A549 (cell line): ENCODE data around the gene LRSAM1. TPM values are rescaled to one million over a fixed set of nuclear protein-coding genes. Genes with fewer than 3 reads are reported as not detected.

ENCODE experiments used
- ATAC-seq, 2 experiments: fragments of 200-7000 bp in 1 of 2; fragments of >200 bp in 1 of 2; cut with Nextera tagmentation in 1 of 2; cut with Tn5 transposase in 1 of 2; 3 replicates each; pipeline versions ENCODE4 v1.8.0 to v1.9.1; 2018 to 2020; ENCODE audit warnings: mild to moderate bottlenecking in 1 of 2, moderate library complexity in 1 of 2
- CTCF ChIA-PET: fragments of 300-600 bp; sonication (Branson Sonifier 250); formaldehyde crosslinking; extraction: SDS; loops from one replicate; lab custom pipeline; 2021; ENCODE audit warnings: antibody characterized with exemption, inconsistent platforms; lab: Yijun Ruan, JAX
- POLR2A ChIA-PET: fragments of 350-600 bp; formaldehyde crosslinking; extraction: SDS; loops from one replicate; lab custom pipeline; 2021; ENCODE audit warnings: antibody characterized with exemption, inconsistent platforms; lab: Yijun Ruan, JAX
- DNase-seq, 2 experiments: peaks; one replicate each; pipeline versions ENCODE4 v3.0.0 to v3.0.0-alpha.2; 2011 to 2016; ENCODE audit warnings: low read depth in 1 of 2, low spot score in 1 of 2
- FAIRE-seq: peaks from 2 replicates; lab custom pipeline; 2011; peaks lifted over from hg19 to GRCh38; lab: Jason Lieb, UNC
- H3K27ac ChIP-seq, 2 experiments: fragments of >200 bp; sonication (Bioruptor Twin); formaldehyde crosslinking; 3 replicates each; pipeline ENCODE4 v1.5.1; 2016 to 2017
- H3K4me1 ChIP-seq: fragments of >200 bp; sonication (Bioruptor Twin); formaldehyde crosslinking; 3 replicates; pipeline ENCODE4 v1.6.1; 2016
- H3K4me2 ChIP-seq: fragments of >200 bp; sonication (Bioruptor Twin); formaldehyde crosslinking; 3 replicates; pipeline ENCODE4 v1.6.1; 2016
- H3K4me3 ChIP-seq: fragments of >200 bp; sonication (Bioruptor Twin); formaldehyde crosslinking; 3 replicates; pipeline ENCODE4 v1.5.1; 2016
- H3K9me3 ChIP-seq: fragments of >200 bp; sonication (Bioruptor Twin); formaldehyde crosslinking; 3 replicates; pipeline ENCODE4 v1.6.1; 2016
- CBX8 ChIP-seq: fragments of 200-600 bp; sonication (generic); IDR thresholded peaks from 2 replicates; pipeline ENCODE4 v1.6.1; 2016
- CEBPB ChIP-seq, 2 experiments: fragments of >200 bp in 1 of 2; sonication (Bioruptor Twin) in 1 of 2; formaldehyde crosslinking in 1 of 2; IDR thresholded peaks; 2 replicates each; pipeline ENCODE4 v1.6.1; 2012 to 2016
- EHF ChIP-seq: fragments of 250-450 bp; sonication (Bioruptor Pico); IDR thresholded peaks from 2 replicates; pipeline ENCODE4 v1.5.0; 2020; ENCODE audit warnings: mild to moderate bottlenecking
- ESRRA ChIP-seq: fragments of 150-350 bp; IDR thresholded peaks from 2 replicates; pipeline ENCODE4 v1.6.1; 2014; ENCODE audit warnings: mild to moderate bottlenecking, low read length, borderline replicate concordance
- FOSB ChIP-seq: fragments of 250-450 bp; sonication (Bioruptor Pico); IDR thresholded peaks from 2 replicates; pipeline ENCODE4 v1.5.0; 2020; ENCODE audit warnings: mild to moderate bottlenecking, moderate library complexity
- HEYL ChIP-seq: fragments of 250-450 bp; sonication (Bioruptor Pico); IDR thresholded peaks from 2 replicates; pipeline ENCODE4 v1.8.0; 2021; ENCODE audit warnings: mild to moderate bottlenecking, moderate library complexity
- HOXB13 ChIP-seq: fragments of 250-450 bp; sonication (Bioruptor Pico); IDR thresholded peaks from 2 replicates; pipeline ENCODE4 v1.5.0; 2020; ENCODE audit warnings: low read depth, mild to moderate bottlenecking, moderate library complexity
- HOXB5 ChIP-seq: fragments of 250-450 bp; sonication (Bioruptor Pico); IDR thresholded peaks from 2 replicates; pipeline ENCODE4 v1.5.0; 2020; ENCODE audit warnings: mild to moderate bottlenecking, moderate library complexity
- JUN ChIP-seq, 2 experiments: fragments of >200 bp; sonication (Bioruptor Twin); formaldehyde crosslinking; IDR thresholded peaks; 2 replicates in 1 of 2; 3 replicates in 1 of 2; pipeline ENCODE4 v1.6.1; 2016 to 2017
- JUNB ChIP-seq: fragments of >200 bp; sonication (Bioruptor Twin); formaldehyde crosslinking; IDR thresholded peaks from 2 replicates; pipeline ENCODE4 v1.6.1; 2016
- MAZ ChIP-seq: fragments of 150-350 bp; IDR thresholded peaks from 2 replicates; pipeline ENCODE4 v1.6.1; 2014; ENCODE audit warnings: antibody characterized with exemption, low read depth, low read length, borderline replicate concordance
- MYC ChIP-seq: IDR thresholded peaks from 2 replicates; pipeline ENCODE4 v1.6.1; 2012; ENCODE audit warnings: mild to moderate bottlenecking, inconsistent platforms, low read length, improper control_type of control experiment, borderline replicate concordance
- NFE2L2 ChIP-seq: fragments of 150-350 bp; conservative IDR thresholded peaks from 2 replicates; pipeline ENCODE4 v1.6.1; 2014; ENCODE audit warnings: low read length
- PHF8 ChIP-seq: fragments of 200-600 bp; sonication (generic); IDR thresholded peaks from 2 replicates; pipeline ENCODE4 v1.6.1; 2016; ENCODE audit warnings: low read depth, mild to moderate bottlenecking, antibody characterized with exemption, moderate library complexity, borderline replicate concordance
- RAD21 ChIP-seq, 2 experiments: fragments of >200 bp in 1 of 2; sonication (Bioruptor Twin) in 1 of 2; formaldehyde crosslinking in 1 of 2; IDR thresholded peaks in 1 of 2; conservative IDR thresholded peaks in 1 of 2; 2 replicates in 1 of 2; 3 replicates in 1 of 2; pipeline ENCODE4 v1.6.1; 2012 to 2018; ENCODE audit warnings: inconsistent platforms in 1 of 2
- RARB ChIP-seq: fragments of 250-450 bp; sonication (Bioruptor Pico); IDR thresholded peaks from 2 replicates; pipeline ENCODE4 v1.8.0; 2021; ENCODE audit warnings: mild to moderate bottlenecking, moderate library complexity
- RCOR1 ChIP-seq: fragments of 150-350 bp; IDR thresholded peaks from 2 replicates; pipeline ENCODE4 v1.6.1; 2014; ENCODE audit warnings: antibody characterized with exemption, low read length, low read depth
- RNF2 ChIP-seq: fragments of 200-600 bp; sonication (generic); IDR thresholded peaks from 2 replicates; pipeline ENCODE4 v1.6.1; 2016; ENCODE audit warnings: low read depth, mild to moderate bottlenecking, antibody characterized with exemption, moderate library complexity, borderline replicate concordance
- SMC3 ChIP-seq: fragments of >200 bp; sonication (Bioruptor Twin); formaldehyde crosslinking; IDR thresholded peaks from 3 replicates; pipeline ENCODE4 v1.6.1; 2018; ENCODE audit warnings: inconsistent platforms
- TFCP2L1 ChIP-seq: fragments of 250-450 bp; sonication (Bioruptor Pico); IDR thresholded peaks from 2 replicates; pipeline ENCODE4 v1.5.0; 2021; ENCODE audit warnings: mild to moderate bottlenecking
- TP53 ChIP-seq: fragments of 250-450 bp; sonication (Bioruptor Pico); IDR thresholded peaks from 2 replicates; pipeline ENCODE4 v1.5.0; 2021; ENCODE audit warnings: mild to moderate bottlenecking, moderate library complexity
- ZC3H11A ChIP-seq: fragments of 450-650 bp; IDR thresholded peaks from 2 replicates; pipeline ENCODE4 v1.6.1; 2014; ENCODE audit warnings: antibody characterized with exemption, mild to moderate bottlenecking
- ZSCAN20 ChIP-seq: fragments of 250-450 bp; sonication (Bioruptor Pico); IDR thresholded peaks from 2 replicates; pipeline ENCODE4 v1.8.0; 2022; ENCODE audit warnings: mild to moderate bottlenecking, moderate library complexity
- WGBS: methylation state at CpG from one replicate; pipeline ENCODE4 v1.1.6; 2017; ENCODE audit errors: missing lambda C conversion rate; 5-methylcytosine and 5-hydroxymethylcytosine counted together
- polyA plus RNA-seq, 4 experiments: library from polyadenylated mRNA; depleted of rRNA in 3 of 4; stranded (reverse); fragments of >200 nt; fragmentation: RNase III in 1 of 4; extraction: RNeasy Plus Mini Kit Qiagen cat#74134 plus additional on column Dnase treatment in 1 of 4; gene quantifications; 2 replicates in 3 of 4; 3 replicates in 1 of 4; pipeline ENCODE4 v1.2.3, GENCODE V29; 2011 to 2017
- TF ChIP-seq, protein P1 (sequence below): IDR thresholded peaks from 2 replicates; pipeline ENCODE4 v1.6.1; 2012; ENCODE audit warnings: low read depth, borderline replicate concordance
- TF ChIP-seq, protein P2 (sequence below): fragments of >200 bp; sonication (Bioruptor Twin); formaldehyde crosslinking; IDR thresholded peaks from 3 replicates; pipeline ENCODE4 v1.6.1; 2016
- TF ChIP-seq, protein P3 (sequence below): fragments of >200 bp; sonication (Bioruptor Twin); formaldehyde crosslinking; IDR thresholded peaks from 2 replicates; pipeline ENCODE4 v1.6.1; 2016
- TF ChIP-seq, protein P4 (sequence below): fragments of >200 bp; sonication (Bioruptor Twin); formaldehyde crosslinking; IDR thresholded peaks from 3 replicates; pipeline ENCODE4 v1.5.1; 2016
- TF ChIP-seq, protein P5 (sequence below): fragments of 250-450 bp; sonication (Bioruptor Pico); IDR thresholded peaks from 2 replicates; pipeline ENCODE4 v1.5.0; 2021; ENCODE audit warnings: mild to moderate bottlenecking, moderate library complexity, borderline replicate concordance
- TF ChIP-seq, protein P6 (sequence below): IDR thresholded peaks from 2 replicates; pipeline ENCODE4 v1.6.1; 2012

Gene LRSAM1
- polyA plus RNA-seq, 2 of the 4 experiments (the other 2 are of a cell fraction), result 5.1 to 10.0 TPM

DNA sequence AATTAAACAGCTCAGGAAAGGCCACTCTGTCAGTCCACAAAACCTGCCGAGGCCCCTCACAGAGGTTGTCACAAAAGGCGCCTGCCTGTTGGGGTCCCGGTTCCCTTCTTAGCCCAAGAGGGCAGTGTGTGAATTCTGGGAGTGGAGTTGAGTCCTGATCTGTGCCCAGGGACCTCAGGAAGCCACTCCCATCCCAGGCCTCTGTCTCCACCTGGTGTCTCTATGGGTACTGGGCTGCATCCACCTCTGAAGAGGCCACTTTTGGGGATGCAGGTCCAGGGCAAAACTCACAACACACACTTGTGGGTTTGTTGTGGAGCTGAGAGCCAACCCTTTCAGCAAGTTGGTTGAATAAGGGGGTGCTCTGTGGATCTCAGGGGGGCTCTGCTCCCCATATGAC, 86.5 kb downstream of the LRSAM1 start:
- WGBS, result 52% methylated on average over 3 of the region's 3 CpGs
- FAIRE-seq, result no peak

DNA sequence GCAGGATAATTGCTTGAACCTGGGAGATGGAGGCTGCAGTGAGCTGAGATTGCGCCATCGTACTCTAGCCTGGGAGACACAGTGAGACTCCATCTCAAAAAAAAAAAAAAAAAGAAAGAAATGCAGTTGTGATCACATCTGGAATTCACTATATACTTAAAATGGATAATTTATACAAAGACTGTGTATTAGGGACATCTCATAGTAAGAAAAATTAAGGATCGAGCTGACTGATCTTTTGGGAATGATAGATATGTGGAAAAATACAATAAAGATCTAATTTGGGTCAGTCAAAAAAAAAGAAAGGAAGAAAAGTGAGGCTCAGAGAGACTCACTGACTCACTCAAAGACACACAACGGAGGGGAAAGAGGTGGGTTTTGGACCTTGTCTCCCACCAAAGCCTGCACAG, 87.5 kb downstream of the LRSAM1 start:
- ATAC-seq (no peak), DNase-seq (no peak), FAIRE-seq (no peak)
- 79% methylated on average over 4 of the region's 4 CpGs for WGBS
- H3K4me3 ChIP-seq, result no peak overlapping the region
- peak overlapping the region; percentile 6; the same call in 2 of the 3 replicates for H3K4me2 ChIP-seq
- TF ChIP-seq TFCP2L1 (CRISPR knock-in tag), result no peak
- TF ChIP-seq CEBPB (IDR thresholded peaks at IDR 0.05), result peak; percentile 33 to 76; a peak in 3 of 4 replicates
- H3K9me3 ChIP-seq, result no peaks in the 10 kb centered on the region
- CTCF ChIA-PET, result interaction anchor here (1.0 to 11.4 kb wide), 11 partner anchors 9 to 48 kb away, joined by 3 to 88 read pairs (median 5); no protein-coding TSS in a partner anchor
- POLR2A ChIA-PET, result no interaction called here
- peak overlapping the region; percentile 2 to 94; a peak in 3 of 6 replicates for H3K27ac ChIP-seq
- peaks cover 75% of the 10 kb centered on the region for H3K4me1 ChIP-seq

More for the DNA sequence above, 86.5 kb downstream of the LRSAM1 start:
- no peaks in the 10 kb centered on the region for H3K9me3 ChIP-seq
- CTCF ChIA-PET, result interaction anchor here (0.8 to 11.4 kb wide), 13 partner anchors 9 to 323 kb away, joined by 3 to 88 read pairs (median 4); partner anchors contain the start of gene TOR2A
- no peak for DNase-seq
- H3K4me3 ChIP-seq, result no peak overlapping the region
- TF ChIP-seq, protein P1, sequence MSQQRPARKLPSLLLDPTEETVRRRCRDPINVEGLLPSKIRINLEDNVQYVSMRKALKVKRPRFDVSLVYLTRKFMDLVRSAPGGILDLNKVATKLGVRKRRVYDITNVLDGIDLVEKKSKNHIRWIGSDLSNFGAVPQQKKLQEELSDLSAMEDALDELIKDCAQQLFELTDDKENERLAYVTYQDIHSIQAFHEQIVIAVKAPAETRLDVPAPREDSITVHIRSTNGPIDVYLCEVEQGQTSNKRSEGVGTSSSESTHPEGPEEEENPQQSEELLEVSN, result no peak
- TF ChIP-seq JUN (IDR thresholded peaks at IDR 0.05) (no peak), EHF (no peak), RAD21 (conservative IDR thresholded peaks at IDR 0.05 in 1 of 2, IDR thresholded peaks at IDR 0.05 in 1 of 2) (peak; percentile 43 to 63), HOXB13 (CRISPR knock-in tag) (no peak), MAZ (no peak), SMC3 (peak; percentile 24; the same call in 1 of the 3 replicates), HEYL (CRISPR knock-in tag) (no peak), RARB (CRISPR knock-in tag) (no peak), NFE2L2 (no peak), RCOR1 (no peak), ZSCAN20 (no peak)
- TF ChIP-seq, protein P2, sequence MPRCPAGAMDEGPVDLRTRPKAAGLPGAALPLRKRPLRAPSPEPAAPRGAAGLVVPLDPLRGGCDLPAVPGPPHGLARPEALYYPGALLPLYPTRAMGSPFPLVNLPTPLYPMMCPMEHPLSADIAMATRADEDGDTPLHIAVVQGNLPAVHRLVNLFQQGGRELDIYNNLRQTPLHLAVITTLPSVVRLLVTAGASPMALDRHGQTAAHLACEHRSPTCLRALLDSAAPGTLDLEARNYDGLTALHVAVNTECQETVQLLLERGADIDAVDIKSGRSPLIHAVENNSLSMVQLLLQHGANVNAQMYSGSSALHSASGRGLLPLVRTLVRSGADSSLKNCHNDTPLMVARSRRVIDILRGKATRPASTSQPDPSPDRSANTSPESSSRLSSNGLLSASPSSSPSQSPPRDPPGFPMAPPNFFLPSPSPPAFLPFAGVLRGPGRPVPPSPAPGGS, result no peak
- TF ChIP-seq, protein P3, sequence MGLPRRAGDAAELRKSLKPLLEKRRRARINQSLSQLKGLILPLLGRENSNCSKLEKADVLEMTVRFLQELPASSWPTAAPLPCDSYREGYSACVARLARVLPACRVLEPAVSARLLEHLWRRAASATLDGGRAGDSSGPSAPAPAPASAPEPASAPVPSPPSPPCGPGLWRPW, result no peak
- TF ChIP-seq, protein P4, sequence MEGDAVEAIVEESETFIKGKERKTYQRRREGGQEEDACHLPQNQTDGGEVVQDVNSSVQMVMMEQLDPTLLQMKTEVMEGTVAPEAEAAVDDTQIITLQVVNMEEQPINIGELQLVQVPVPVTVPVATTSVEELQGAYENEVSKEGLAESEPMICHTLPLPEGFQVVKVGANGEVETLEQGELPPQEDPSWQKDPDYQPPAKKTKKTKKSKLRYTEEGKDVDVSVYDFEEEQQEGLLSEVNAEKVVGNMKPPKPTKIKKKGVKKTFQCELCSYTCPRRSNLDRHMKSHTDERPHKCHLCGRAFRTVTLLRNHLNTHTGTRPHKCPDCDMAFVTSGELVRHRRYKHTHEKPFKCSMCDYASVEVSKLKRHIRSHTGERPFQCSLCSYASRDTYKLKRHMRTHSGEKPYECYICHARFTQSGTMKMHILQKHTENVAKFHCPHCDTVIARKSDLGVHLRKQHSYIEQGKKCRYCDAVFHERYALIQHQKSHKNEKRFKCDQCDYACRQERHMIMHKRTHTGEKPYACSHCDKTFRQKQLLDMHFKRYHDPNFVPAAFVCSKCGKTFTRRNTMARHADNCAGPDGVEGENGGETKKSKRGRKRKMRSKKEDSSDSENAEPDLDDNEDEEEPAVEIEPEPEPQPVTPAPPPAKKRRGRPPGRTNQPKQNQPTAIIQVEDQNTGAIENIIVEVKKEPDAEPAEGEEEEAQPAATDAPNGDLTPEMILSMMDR, result peak; percentile 30; the same call in 2 of the 3 replicates
- peak overlapping the region in 1 of 2 experiments; percentile 66; a peak in 3 of 6 replicates for H3K27ac ChIP-seq
- peak; percentile 71 to 75; a peak in 5 of 6 replicates for ATAC-seq
- 0 out of 3 replicates have a peak overlapping the region, but pooled peaks have one; percentile 8 for H3K4me2 ChIP-seq
- POLR2A ChIA-PET, result no interaction called here
- H3K4me1 ChIP-seq, result peaks cover 65% of the 10 kb centered on the region

DNA sequence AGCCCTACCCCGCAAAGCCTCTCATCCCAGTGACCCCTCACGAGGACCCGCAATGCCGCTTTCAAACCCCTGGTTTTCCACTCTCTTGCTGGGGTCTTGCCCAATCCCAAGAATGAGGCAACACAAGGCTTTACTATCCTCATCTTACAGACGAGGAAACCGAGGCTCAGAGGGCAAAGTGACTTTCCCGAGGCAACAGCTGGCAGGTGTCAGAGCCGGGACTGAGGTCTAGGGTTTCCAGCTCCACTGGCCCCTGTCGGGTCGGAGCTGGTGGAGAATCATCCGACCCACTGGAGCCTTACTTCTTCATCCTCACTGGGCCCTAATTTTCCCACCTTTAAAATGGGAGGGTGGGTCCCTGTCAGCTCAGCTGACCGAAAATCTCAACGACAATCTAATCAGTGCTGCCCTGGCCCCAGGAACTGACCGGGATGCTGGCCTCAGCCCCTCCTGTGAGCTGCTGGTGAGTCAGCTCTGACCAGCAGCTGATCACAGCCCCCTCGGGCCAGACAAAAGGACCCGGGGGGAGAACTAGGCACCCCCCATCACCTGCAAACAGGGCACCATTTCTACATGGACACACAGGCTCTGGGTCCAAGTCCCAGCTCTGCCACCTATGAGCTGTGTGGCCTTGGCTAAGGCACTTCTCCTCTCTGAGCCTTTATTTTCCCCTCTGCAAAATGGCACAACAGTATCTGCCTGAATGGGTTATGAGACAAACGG, 88.1 kb downstream of the LRSAM1 start:
- ChIA-PET POLR2A (no interaction called here), CTCF (interaction anchor here (0.8 to 11.4 kb wide), 15 partner anchors 7 to 403 kb away, joined by 3 to 88 read pairs (median 4); partner anchors contain the start of gene TOR2A)
- H3K4me3 ChIP-seq, result no peak overlapping the region
- FAIRE-seq (no peak), ATAC-seq (no peak), DNase-seq (no peak)
- WGBS, result 72% methylated on average over 17 of the region's 17 CpGs
- peak overlapping the region; percentile 18 to 94; a peak in 3 of 6 replicates for H3K27ac ChIP-seq
- H3K4me1 ChIP-seq, result peaks cover 81% of the 10 kb centered on the region
- no peaks in the 10 kb centered on the region for H3K9me3 ChIP-seq
- peak overlapping the region; percentile 6; the same call in 2 of the 3 replicates for H3K4me2 ChIP-seq
- TF ChIP-seq, protein P5, sequence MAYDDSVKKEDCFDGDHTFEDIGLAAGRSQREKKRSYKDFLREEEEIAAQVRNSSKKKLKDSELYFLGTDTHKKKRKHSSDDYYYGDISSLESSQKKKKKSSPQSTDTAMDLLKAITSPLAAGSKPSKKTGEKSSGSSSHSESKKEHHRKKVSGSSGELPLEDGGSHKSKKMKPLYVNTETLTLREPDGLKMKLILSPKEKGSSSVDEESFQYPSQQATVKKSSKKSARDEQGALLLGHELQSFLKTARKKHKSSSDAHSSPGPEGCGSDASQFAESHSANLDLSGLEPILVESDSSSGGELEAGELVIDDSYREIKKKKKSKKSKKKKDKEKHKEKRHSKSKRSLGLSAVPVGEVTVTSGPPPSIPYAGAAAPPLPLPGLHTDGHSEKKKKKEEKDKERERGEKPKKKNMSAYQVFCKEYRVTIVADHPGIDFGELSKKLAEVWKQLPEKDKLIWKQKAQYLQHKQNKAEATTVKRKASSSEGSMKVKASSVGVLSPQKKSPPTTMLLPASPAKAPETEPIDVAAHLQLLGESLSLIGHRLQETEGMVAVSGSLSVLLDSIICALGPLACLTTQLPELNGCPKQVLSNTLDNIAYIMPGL (CRISPR knock-in tag), result no peak
- TF ChIP-seq TP53 (CRISPR knock-in tag), result no peak
- TF ChIP-seq HOXB5 (CRISPR knock-in tag), result no peak
- TF ChIP-seq ZC3H11A, result no peak
- TF ChIP-seq CBX8, result no peak
- TF ChIP-seq PHF8, result no peak
- TF ChIP-seq MYC, result no peak
- no peak for TF ChIP-seq ESRRA
- no peak for TF ChIP-seq FOSB (CRISPR knock-in tag)
- TF ChIP-seq RNF2, result no peak
- TF ChIP-seq JUNB, result no peak
- TF ChIP-seq, protein P6, sequence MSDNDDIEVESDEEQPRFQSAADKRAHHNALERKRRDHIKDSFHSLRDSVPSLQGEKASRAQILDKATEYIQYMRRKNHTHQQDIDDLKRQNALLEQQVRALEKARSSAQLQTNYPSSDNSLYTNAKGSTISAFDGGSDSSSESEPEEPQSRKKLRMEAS, result no peak
